ENCODE measurements around the gene ARSG. TPM values are rescaled to one million over a fixed set of nuclear protein-coding genes. Genes with fewer than 3 reads are reported as not detected.
A peak's percentile ranks its signal among the peaks of the same experiment; 100 is the strongest.

ARSG gene
- total and polyA plus RNA-seq, 2 donors (not counting 3 experiments of a cell fraction or from before 2014, with no cell fraction given) = 3.9 to 7.0 TPM

DNA sequence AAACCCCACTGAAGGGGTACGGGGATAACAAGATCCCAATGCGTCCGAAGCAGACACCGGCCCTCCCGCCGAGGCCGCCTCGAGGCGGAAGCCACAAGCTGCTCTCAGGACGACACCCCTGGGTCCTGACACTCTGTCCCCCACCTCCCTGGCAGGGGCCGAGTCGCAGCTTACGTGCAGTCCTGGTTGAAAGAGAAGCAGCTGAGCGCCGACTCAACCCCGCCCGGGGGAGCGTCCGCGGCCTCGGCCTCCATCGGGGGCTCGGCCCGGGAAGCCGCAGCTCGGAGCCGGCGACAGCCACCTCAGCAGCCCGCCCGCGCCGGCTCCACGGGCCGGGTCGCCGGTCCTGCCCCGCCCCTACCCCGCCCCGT is 165.9 kb downstream of the ARSG start, which contains the start of gene WIPI1:
WIPI1 (minus strand) TSS at position 329 of the 371 bp plus-strand sequence; CDS start at position 254, 75 bp downstream.
- peak within 1 kb of the TSS; percentile 58 to 74 (median 70) for H3K4me3 ChIP-seq (replicated peaks in 1 of 3; ENCODE audit: insufficient read depth in 1 of 3, low read depth in 1 of 3, low read length in 3 of 3)
- intact Hi-C loops (cut with micrococcal nuclease) (loop anchor here (1.0 to 5.0 kb wide), 3 partner anchors 74 to 355 kb away; partner anchors contain the start of gene AMZ2), dilution Hi-C loops (cut with MboI; ENCODE audit: extremely low pct_ligation_motif_present, low sequenced_read_pairs) (no loop called here)
- H3K4me2 ChIP-seq (ENCODE audit: insufficient read depth, low read length) = peak within 1 kb of the TSS; percentile 92
- DNase-seq (ENCODE audit: low read depth, low spot score) = peak; percentile 61
- peaks cover 18% of the 10 kb centered on the region for H3K4me1 ChIP-seq (ENCODE audit: control insufficient read depth, extremely low read depth, insufficient read depth, low read length)
- peak within 1 kb of the TSS; percentile 82 for H3K9ac ChIP-seq (replicated peaks; ENCODE audit: extremely low read depth, insufficient read depth, low read length)
- no peak for FAIRE-seq
- H3K79me2 ChIP-seq (ENCODE audit: control insufficient read depth, insufficient read depth, low read length) = no peaks in the 10 kb centered on the region
- H3K27ac ChIP-seq (ENCODE audit: insufficient read depth, low read depth, low read length) = peak within 1 kb of the TSS; percentile 75
- peak within 1 kb of the TSS; percentile 54 for H2AFZ ChIP-seq (ENCODE audit: low read depth, low read length)
- no peaks in the 10 kb centered on the region for H3K9me1 ChIP-seq (replicated peaks; ENCODE audit: control insufficient read depth, extremely low read depth, insufficient read depth, low read length)
- no peaks in the 10 kb centered on the region for H4K20me1 ChIP-seq (replicated peaks; ENCODE audit: control insufficient read depth, extremely low read depth, insufficient read depth, low read length)
- BruUV-seq (replicated peaks) = no TSS peak
- H3K9me3 ChIP-seq (replicated peaks; ENCODE audit: control insufficient read depth, insufficient read depth, low read length) = no peaks in the 10 kb centered on the region
- H3K36me3 ChIP-seq (ENCODE audit: control insufficient read depth in 2 of 2, extremely low read depth in 1 of 2, insufficient read depth in 2 of 2, low read length in 2 of 2) = no peaks in the 10 kb centered on the region
- no peaks in the 10 kb centered on the region for H3K27me3 ChIP-seq (ENCODE audit: control insufficient read depth in 2 of 2, insufficient read depth in 2 of 2, low read length in 2 of 2)
- no peak for TF ChIP-seq EZH2 (IDR thresholded peaks at IDR 0.05; ENCODE audit: borderline replicate concordance, low read depth, low read length, severe bottlenecking)
- TF ChIP-seq, protein P1, sequence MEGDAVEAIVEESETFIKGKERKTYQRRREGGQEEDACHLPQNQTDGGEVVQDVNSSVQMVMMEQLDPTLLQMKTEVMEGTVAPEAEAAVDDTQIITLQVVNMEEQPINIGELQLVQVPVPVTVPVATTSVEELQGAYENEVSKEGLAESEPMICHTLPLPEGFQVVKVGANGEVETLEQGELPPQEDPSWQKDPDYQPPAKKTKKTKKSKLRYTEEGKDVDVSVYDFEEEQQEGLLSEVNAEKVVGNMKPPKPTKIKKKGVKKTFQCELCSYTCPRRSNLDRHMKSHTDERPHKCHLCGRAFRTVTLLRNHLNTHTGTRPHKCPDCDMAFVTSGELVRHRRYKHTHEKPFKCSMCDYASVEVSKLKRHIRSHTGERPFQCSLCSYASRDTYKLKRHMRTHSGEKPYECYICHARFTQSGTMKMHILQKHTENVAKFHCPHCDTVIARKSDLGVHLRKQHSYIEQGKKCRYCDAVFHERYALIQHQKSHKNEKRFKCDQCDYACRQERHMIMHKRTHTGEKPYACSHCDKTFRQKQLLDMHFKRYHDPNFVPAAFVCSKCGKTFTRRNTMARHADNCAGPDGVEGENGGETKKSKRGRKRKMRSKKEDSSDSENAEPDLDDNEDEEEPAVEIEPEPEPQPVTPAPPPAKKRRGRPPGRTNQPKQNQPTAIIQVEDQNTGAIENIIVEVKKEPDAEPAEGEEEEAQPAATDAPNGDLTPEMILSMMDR (IDR thresholded peaks at IDR 0.05; ENCODE audit: extremely low read depth in 1 of 2, insufficient read depth in 1 of 2, low read depth in 1 of 2, low read length in 2 of 2) = no peak
- no peak for TF ChIP-seq JUN (IDR thresholded peaks at IDR 0.05; ENCODE audit: borderline replicate concordance, insufficient read depth, insufficient read length, low read depth)
- no peak for TF ChIP-seq FOS (IDR thresholded peaks at IDR 0.05; ENCODE audit: borderline replicate concordance, insufficient read depth, low read length)
- no peak for TF ChIP-seq GATA2 (IDR thresholded peaks at IDR 0.05; ENCODE audit: insufficient read depth, insufficient read length, low read depth, low read length)
- no peak for TF ChIP-seq MYC (IDR thresholded peaks at IDR 0.05; ENCODE audit: low read depth, low read length)
- TF ChIP-seq POLR2AphosphoS5 (IDR thresholded peaks at IDR 0.05; ENCODE audit: insufficient read depth, low read depth, low read length) = no peak
- TF ChIP-seq, protein P2, sequence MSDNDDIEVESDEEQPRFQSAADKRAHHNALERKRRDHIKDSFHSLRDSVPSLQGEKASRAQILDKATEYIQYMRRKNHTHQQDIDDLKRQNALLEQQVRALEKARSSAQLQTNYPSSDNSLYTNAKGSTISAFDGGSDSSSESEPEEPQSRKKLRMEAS (IDR thresholded peaks at IDR 0.05; ENCODE audit: insufficient read depth, insufficient read length) = no peak
- TF ChIP-seq POLR2A (IDR thresholded peaks at IDR 0.05; ENCODE audit: low read depth, low read length) = no peak
- CTCF ChIA-PET = interaction anchor here (1.0 to 8.0 kb wide), 10 partner anchors 16 to 437 kb away, joined by 3 to 35 read pairs (median 11); partner anchors contain the start of gene AMZ2
- POLR2A ChIA-PET = interaction anchor here (0.6 to 1.4 kb wide), 3 partner anchors 36 to 422 kb away, joined by 3 to 12 read pairs (median 4); partner anchors contain the start of genes AMZ2 and KPNA2
